HG03521 (cell line): ENCODE results near the gene COL27A1.

Experiments
- ATAC-seq: cut with Tn5 transposase; IDR thresholded peaks from one replicate; pipeline ENCODE4 v1.9.1; 2021; ENCODE audit warnings: mild to moderate bottlenecking, moderate library complexity; ENCODE audit not compliant: unreplicated experiment

COL27A1 gene

GRCh38 chr9:114299286-114300152 is 144.2 kb downstream of the COL27A1 start:
- no peak for ATAC-seq

- no peak for ATAC-seq
Measured at GRCh38 chr9:114300153-114300845, 145.0 kb downstream of the COL27A1 start.

GRCh38 chr9:114300846-114301797 is 145.8 kb downstream of the COL27A1 start:
- ATAC-seq = no peak

GRCh38 chr9:114301798-114302565 is 146.6 kb downstream of the COL27A1 start:
- no peak for ATAC-seq

GRCh38 chr9:114302727-114303126 is 147.4 kb downstream of the COL27A1 start:
- no peak for ATAC-seq

GRCh38 chr9:114303571-114303970 is 148.2 kb downstream of the COL27A1 start:
- ATAC-seq = no peak

- ATAC-seq = no peak
Measured at GRCh38 chr9:114303977-114304376, 148.6 kb downstream of the COL27A1 start.

- ATAC-seq = no peak
Measured at GRCh38 chr9:114304416-114305188, 149.3 kb downstream of the COL27A1 start.

GRCh38 chr9:114307899-114308267 is 152.5 kb downstream of the COL27A1 start:
- ATAC-seq = no peak

- ATAC-seq = no peak
Measured at GRCh38 chr9:114308361-114308950, 153.1 kb downstream of the COL27A1 start.

- ATAC-seq = no peak
Measured at GRCh38 chr9:114309096-114309495, 153.8 kb downstream of the COL27A1 start.

- ATAC-seq = no peak
Measured at GRCh38 chr9:114310471-114311450, 155.4 kb downstream of the COL27A1 start.

GRCh38 chr9:114311571-114312512 is 156.5 kb downstream of the COL27A1 start:
- no peak for ATAC-seq

GRCh38 chr9:114312513-114312875 is 157.2 kb downstream of the COL27A1 start:
- ATAC-seq = no peak

GRCh38 chr9:114313186-114313585 is 157.8 kb downstream of the COL27A1 start:
- ATAC-seq = no peak

- no peak for ATAC-seq
Measured at GRCh38 chr9:114314256-114314867, 159.0 kb downstream of the COL27A1 start.
